Stimulated activated CD8-positive, alpha-beta memory T cell treated with anti-CD3 and anti-CD28 coated beads, Interleukin-4, amount 100 ng/mL, for 24 hours (primary cell): Measurements from ENCODE around the gene CFAP100.

Experiments used
- DNase-seq: peaks from one replicate; pipeline ENCODE4 v3.0.0-alpha.2; 2020; ENCODE audit warnings: low read depth

The CFAP100 gene

DNA sequence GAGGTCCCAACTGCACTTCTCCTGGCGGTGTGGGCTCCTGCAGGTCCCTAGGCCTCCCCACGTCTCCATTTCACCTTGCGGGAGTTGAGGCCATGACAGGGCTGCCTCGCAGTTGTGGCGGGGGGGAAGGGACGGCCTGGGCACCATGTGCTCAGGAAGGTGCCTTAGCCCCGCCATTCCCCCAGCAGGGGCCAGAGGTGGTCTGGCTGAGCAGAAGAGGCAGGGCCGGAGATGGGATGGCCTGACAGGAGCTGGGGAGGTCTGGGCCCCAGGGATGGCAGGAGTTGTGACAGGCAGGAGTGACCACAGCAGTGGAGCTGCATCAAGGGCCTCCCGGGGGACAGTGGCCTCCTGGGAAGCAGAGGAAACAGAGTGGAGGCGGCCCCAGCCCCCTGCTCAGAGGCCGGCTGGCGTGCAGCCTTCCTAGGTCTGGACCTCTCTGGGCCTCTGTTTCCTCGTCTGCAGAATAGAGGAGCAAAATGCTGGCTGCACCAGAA lies 18.8 kb upstream of the CFAP100 start:
- DNase-seq: no peak

DNA sequence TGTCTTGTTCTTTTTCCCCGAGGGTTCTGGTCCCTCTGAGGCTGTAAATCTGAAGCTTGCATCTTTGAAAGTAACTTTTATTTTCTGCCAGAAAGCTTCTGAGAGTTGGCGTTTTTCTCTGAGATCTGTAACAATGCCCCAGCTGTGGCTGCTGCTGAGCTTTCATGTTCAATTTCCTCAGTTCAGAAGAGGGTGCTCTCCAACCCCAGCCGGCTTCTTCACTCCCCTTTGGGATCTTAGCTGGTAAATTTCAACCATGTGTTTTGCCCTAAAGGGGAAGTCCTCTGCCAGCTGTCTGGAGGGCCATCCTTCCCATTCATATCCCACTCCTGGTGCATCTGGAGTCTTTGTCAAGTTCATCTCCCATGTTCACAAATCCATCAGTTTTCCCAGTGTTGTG lies 18.3 kb upstream of the CFAP100 start:
- no peak for DNase-seq

DNA sequence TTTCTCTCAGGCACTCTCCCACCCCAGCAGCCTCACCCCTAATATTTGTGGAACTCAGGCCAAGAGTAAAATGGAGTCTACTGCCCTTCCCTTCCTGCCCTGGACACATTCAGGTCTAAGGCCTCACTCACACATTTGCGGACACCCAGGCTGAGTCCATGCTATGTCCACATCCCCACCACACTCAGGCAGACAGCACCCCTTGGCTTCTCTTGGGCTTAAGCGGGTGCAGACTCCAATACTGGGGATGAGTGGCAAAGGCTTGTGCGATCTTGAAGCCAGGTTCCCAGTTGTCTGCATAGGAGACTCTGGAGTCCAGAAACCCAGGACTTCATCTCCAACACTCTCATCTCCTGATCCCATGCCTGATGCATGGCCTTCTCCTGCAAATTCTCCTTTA lies 17.5 kb upstream of the CFAP100 start:
- DNase-seq: no peak

DNA sequence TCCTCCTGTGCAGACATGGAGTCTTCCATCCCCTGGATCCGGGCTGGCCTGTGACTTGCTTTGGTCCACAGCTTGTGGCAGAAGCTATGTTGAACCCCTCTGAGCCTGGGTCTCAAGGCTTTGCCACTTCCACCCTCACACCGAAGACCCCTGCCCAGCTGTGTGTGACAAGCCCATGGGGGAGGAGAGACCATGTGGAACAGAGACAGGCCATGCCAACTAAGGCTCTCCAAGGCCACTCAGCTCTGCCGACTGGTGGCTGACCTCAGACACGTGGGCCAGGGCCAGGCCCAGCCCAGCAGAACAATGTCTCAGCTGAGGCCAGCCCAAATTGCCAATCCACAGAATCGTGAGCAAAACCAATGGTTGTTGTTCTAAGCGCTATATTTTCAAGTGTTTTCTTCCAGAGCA lies 16.4 kb upstream of the CFAP100 start:
- no peak for DNase-seq

DNA sequence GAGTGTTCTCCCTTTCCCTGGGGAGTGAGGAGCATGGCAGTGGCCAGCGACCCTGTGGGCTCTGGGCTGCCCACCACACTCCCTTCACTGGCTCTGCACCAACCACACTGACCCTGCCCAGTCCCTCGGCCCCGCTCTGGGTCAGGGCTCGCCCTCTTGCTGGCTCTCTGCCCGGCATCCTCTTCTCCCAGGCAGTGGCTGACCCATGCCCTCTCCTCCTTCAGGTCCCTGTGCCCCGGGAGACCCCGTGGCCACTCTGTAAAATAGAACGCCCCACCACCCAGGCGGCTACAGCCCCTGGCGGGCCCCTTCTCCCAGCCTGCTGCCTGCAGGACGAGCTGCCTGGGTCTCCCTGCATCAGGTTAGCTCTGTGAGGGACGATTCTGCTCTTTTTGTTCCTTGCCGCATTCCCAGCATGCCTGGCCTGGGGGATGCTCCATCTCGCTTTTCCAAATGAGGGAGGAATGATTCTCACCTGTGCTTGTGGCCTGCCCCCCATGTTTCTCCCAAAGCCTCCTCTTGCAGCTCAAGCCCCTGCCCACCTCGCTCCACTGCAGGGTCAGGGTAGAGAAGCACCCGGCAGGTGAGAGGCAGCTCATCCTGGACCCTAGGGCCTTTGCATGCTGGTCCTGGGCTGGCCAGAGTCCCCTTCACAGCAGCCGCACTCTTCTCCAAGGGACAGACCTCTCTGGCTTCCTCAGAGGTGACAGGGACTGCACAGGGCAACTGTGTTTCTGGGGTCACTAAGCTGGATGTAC lies 14.5 kb upstream of the CFAP100 start:
- no peak for DNase-seq

DNA sequence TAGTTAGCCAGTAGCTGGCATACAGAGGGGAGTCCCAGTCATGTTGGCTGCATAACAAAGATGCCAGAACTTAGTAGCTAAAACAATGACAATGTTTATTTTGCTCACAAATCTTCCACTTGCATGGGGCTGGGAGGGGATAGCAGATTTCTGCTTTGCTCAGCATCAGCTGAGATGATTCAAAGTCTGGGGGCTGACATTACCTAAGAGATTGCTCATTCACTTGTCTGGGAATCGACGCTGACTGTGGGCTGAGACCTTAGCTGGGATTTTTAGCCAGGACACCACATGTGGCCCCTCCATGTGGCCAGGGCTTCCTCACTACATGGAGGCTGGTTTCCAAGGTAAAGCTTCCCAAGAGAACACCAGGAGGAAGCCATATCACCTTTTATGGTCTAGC lies 12.7 kb upstream of the CFAP100 start:
- DNase-seq: no peak

DNA sequence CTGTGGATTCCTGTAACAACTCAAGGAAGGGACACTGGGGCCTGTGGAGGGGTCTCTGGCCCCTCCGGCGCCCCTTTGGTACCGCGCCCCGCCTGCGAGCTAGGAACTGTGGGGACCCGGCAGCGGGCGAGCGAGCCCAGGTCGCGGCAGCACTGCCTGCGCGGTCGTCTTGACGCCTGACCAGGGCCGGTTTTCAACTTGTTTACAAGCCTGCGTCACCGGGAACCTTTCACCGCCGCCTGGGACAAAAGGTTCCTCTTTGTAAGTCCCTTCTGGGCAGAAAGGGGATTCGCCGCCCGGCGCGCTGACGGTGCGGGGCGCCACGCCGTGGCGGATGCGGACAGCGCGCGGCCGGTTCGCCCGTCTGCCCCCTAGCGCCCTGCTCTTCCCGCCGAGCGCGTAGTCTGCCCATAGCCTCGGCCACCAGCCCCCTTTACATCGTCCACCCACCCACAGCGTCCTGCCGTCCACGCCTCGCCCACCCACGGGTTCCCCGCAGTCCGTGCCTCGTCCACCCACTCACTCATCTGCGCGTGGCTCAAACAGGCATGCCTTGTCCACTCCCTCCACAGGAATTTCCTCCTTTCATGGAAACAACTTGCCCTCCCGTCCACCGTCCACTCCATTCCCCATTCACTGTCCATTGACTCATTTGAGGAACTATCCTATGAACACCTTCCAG lies 5.5 kb upstream of the CFAP100 start:
- DNase-seq: peak; percentile 11

DNA sequence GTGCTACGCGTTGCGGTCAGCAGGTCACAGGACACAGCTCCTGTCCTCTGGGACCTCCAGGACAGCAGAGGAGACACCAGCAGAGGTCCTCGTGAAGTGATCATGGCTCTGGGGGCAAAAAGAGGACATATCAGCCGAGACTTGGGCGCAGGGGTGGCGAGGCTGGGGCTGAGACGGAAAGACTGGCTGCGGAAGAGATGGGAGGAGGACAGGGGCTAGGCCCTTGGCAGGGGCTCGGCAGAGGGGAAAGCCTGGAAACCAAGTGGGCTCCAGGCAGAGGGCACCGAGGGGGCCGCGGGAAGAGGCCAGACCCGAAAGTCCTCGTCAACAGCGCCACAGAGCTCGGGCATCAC lies 4.9 kb upstream of the CFAP100 start:
- DNase-seq: no peak

DNA sequence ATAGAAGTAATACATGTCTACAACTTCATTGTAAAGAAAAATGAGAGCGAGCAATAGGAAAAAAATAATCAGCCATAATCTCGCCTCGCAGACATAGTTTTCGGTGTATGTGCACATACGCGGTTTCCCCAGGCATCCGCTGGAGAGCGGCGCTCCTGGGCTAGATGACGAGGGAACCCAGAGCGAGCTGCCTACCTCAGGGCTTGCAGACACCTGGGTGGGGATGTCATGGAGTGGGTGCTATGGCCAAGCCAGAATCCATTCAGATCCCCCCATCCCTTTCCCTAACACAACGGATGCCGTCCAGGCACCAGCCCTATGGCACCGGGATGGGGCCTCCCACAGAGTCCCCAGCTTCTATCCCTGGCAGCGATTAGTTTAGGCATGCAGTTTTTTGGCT lies 4.5 kb upstream of the CFAP100 start:
- no peak for DNase-seq

DNA sequence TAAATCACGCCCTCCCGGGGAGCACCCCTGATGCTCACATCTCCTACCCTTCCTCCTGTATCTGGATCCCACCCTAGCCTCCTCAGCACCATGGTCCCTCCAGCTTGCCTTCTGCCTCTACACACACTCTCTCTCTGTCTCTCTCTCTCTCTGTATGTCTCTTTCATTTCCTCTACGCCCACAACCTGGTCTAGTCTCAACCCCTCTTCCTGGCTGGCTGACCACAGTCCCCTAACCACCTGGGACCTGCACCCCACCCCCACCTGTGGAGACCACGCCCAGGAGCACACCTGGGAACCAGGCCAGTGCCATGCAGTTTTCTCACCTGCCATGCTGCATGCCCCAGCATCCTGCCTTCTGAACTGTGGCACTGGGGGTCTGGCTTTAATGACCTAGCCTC lies 4.0 kb upstream of the CFAP100 start:
- no peak for DNase-seq

DNA sequence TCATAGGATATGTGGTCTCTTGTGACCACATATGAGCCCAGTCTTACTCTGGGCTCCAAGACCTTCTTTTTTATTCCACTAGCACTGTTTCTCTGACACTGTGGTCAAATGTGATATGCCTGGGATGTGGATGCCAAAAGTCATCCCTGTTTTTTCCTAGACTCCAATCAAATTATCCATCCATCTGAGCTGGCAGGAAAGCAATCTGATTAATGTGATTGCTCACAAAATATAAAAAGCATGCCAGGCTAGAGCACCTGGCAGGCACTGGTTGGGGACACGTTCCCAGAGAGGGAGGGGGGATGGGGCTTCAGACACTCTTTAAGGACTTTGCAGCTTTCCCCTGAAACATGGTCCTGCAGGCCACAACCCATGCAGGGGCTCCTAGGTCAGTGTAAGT lies 3.1 kb upstream of the CFAP100 start:
- DNase-seq: no peak

DNA sequence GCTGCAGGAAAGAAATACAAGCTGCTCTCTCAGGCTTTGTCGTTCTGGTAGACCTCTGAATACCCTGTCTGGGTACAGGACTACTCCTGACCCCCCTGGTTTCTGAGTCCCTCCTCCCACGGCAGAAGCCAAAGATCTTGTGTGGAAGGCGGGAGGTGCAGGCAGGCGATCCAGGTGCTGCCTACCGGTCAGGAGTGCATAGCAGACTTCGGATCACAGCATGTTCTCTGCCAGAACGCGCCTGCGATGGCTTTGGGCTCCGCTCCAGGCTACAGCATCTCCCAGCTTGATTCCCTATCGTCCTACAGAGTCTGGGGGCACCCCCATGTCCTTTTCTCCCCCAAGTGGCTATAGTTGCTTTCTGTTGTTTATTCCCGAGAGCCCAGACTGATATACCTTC lies 2.5 kb upstream of the CFAP100 start:
- no peak for DNase-seq

DNA sequence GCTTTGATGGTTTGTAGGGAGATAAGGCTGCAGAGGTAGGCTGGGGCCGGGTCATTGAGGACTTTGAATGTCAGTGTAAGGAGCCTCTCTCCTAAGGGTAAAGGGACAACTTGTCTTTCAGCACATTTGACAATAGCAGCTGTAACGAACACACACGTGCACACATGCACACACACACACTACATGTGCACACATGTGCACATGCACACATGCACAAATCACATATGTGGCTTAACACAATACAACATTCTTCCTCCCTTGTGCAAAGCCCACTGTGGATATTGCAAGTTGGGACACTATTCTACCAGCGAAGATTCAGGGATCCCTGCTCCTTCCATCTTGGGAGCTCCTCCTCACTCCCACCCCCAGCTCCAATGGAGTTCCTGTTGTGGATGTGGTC lies 1.1 kb upstream of the CFAP100 start:
- no peak for DNase-seq

DNA sequence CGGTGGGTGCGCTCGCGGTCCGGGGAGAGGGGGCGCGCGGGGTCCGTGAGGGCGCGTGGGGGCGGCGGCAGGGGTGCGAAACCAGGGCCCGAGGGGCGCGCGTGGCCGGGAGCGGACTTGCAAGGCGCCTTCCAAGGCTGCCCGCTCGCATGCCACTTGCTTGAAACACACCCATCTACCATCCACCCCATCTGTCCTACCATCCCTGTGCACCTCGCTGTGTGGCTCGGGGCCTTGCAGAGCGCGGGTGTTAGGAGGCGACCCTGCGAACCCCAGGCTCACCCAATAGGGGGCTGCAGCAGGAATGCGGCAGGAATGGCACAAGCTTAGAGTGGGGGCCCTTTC lies 240 bp downstream of the CFAP100 start:
- no peak for DNase-seq

DNA sequence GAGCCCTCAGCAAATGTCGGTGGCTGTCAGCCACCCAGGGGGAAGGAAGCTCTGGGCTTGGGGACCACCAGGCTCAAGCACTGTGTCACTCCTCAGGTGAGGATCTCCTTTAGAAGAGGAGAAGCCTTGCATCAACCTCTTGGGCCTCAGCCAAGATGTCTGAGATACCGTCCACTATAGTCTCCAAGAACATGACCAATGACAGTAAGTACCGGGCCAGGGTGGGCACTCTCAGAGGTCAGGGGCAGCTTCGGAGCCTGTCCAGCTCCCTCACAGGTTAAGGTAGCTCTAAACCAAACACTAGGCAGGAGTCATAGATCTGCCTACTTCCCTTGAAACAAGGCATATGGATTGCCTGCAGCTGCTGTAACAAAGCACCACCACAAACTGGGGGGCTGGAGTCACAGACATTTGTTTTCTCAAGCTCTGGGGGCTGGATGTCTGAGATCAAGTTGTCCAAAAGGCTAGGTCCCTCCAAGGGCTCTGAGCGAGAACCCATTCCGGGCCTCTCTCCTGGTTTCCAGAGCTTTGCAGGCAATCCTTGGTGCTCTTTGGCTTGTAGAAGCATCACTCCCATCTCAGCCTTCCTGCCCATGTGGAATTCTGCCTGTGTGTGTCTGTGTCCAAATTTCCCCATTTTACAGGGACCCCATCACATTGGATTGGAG lies 1.3 kb downstream of the CFAP100 start:
- no peak for DNase-seq

DNA sequence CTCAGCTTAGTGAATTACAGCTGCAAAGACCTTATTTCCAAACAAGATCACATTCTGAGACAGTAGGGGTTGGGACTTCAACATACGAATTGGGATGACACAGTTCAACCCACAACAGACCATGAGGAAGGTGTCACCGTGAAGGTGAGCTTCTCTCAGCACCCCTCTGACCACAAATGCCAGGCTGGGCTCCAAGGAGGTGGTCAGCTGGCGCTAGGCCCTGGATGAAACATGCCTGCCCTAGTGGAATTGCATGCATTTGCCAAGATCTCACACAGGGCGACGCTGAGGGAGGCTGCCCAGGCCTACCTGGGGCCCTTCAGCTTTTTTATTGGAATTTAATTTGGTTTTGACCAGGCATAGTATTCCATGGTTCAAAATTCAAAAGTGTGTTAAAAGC lies 1.8 kb downstream of the CFAP100 start:
- DNase-seq: no peak

DNA sequence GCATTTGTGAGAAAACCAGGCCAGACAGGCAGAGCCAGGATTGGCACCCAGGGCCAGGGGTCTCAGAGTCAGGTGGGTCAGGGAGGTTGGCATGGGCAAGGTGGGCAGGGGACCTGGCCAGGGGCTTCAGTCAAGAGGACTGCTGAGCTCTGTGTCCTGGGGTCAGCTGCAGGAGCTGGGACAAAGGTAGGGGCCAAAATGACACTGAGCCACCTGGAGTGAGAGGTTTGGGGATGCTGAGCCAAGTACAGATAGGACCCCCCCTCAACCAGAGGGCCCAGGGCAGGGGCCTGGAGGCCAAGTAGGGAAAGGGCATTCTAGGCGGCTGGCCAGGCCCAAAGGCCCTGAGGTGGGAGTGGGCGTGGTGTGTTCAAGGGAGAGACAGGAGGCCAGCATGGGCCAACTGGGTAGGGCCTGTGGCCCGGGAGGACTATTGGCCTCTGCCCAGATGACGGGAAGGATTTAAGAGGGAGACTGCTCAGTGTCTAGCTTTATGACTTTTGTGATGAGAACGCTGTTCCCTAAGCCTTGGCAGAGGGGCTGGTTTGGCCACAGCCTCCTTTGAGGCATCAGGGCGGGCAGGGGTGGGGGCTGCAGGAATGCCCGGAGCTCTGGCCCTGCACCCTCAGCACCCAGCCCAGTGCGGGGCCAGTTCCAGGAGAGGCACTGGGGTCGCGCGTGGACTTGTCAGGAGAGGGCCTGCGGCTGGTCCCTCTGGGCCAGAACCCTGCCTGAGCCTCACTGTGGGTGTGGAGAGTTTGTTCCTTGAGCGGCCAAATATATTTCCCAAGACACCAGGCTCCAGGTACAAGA lies 3.1 kb downstream of the CFAP100 start:
- DNase-seq: no peak

DNA sequence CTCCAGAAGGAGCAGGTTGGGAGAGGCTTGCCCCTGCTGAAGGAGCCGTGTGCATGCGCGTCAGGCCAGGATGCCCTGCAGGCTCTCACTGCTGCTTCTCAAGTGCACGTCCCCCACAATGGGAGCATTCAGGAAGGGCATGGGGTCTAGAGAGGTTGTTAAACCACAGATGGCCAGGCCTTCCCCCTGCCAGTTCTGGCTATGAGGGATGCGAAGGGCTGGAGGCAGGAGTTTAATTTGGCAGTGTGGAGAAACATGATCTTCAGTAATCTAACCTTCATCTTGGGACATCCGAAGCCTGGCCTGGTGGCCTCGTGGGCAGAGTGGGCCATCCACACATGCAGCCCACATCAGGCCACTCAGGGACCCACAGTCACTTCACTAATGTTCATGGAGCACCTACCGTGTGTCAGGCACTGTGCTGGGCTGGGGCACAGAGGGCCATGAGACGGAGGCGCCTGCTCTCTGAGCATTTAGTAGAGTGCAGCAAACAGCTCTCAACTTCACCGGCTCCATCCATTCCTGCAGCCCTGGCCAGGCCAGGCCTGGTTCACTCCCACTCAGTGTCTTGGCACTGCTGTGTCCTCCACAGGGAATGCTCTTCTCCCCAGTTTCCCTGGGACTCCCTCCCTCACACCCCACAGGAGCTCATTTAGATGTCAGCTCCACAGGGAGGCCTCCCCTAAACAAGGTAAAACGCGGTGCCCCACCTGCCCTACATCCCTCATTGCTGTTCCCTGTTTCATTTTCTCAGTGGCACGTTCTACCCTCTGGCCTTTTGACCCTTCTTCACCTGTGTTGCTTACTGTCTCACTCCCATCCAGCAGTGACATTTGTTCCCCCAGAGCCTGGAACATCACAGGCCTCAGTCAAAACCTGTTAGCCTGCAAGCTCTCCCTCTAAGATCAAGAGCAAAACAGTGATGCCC lies 4.0 kb downstream of the CFAP100 start:
- DNase-seq: no peak

DNA sequence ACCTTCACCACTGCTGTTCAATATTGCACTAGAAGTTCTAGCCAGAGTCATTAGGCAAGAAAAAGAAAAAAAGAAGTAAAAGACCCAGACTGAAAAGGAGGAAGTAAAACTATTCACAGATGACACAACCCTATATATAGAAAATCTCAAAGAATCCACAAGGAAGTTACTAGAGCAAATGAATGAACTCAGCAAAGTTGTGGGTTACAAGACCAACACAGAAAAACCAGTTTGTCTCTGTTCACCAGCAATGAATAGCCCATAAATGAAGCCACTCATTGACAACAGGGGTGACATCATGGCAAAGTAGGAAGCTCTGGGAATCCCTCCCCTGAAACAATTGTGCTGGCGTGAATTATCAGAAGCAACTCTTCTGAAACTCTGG lies 4.6 kb downstream of the CFAP100 start:
- DNase-seq: no peak

DNA sequence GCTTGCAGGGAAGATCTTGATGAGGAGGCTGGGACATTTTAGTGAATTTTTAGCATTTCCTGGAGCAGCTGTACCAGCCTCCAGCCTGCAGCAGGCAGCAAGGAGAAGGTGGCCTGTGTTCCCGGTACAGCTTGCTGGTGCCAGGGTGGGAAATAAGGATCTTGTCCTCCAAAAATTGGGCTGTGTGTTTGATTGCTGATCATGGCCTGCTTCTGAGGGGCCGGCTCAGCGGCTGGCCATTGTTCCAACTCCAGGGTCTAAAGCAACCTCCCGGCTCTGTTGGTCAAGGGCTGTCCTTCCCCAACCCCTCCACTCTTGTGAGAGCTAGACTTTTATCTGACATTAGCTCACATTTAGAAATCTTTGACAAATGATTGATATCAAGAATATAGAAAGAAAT lies 5.0 kb downstream of the CFAP100 start:
- no peak for DNase-seq

DNA sequence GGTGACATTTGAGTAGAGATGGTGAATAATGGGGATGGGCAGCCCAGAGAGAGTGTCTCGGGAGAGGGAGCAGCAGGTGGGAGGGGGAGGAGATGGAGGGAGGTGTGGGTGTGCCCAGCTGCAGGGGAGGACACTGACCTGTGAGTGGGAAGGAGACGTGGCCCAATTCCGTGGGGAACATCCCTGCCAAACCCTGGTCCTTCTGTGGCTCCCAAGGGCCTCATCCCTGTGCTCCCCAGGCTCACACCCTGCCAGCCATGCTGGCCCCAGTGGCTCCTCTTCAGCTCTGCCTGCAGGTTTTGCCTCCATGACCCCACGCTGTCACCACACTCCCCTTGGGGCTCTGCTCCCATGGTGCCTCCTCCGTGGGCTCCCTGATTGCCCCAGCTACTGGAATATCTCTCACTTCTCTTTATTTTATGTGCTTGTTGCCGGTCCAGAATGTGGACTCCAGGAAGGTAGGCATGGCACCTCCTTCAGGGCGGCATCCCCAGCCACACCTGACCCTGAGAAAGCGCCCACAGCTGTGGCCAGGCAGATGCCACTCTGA lies 7.0 kb downstream of the CFAP100 start:
- DNase-seq: no peak
